Stromal cell of bone marrow (primary cell): Measurements from ENCODE around the gene RAC2.
"Not testable (repeated sequence)": the region's sequence is repeated elsewhere in the genome, so short reads cannot be mapped to it uniquely, and the experiment has no call there.

Source experiments
- DNase-seq: peaks from one replicate; pipeline ENCODE4 v3.0.0-alpha.2; 2012; ENCODE audit warnings: low read depth

The RAC2 gene

GRCh38 chr22:37206118-37206840, 37.8 kb downstream of the RAC2 start:
- no peak for DNase-seq

DNA sequence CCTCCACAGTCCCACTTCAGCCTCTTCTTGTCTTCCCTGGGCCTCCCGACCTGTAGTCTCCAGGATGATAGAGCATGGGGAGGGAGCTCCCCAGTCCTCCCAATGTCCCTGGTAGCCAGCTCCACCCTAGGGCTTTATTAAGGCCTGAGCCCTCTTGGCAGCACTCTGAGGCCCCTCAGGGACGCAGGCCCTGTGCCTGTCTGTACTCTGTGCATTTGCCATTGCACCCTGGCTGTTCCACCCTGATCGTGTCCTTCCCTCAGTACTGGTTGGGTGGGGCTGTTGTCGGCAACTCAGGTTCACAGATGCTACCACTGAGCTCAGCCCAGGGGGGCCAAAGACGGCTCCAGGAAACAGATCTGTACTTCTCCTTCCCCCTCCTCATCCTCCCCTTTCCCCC, 39.0 kb downstream of the RAC2 start:
- no peak for DNase-seq

- DNase-seq = no peak
Measured at GRCh38 chr22:37204045-37204655, 39.9 kb downstream of the RAC2 start.

- DNase-seq = no peak
Measured at GRCh38 chr22:37203354-37204044, 40.6 kb downstream of the RAC2 start.

- no peak for DNase-seq
Measured at GRCh38 chr22:37202716-37203115, 41.4 kb downstream of the RAC2 start.

- DNase-seq = no peak
Measured at GRCh38 chr22:37202001-37202555, 42.0 kb downstream of the RAC2 start.

- DNase-seq = not testable (repeated sequence)
Measured at GRCh38 chr22:37201443-37201820, 42.6 kb downstream of the RAC2 start.

DNA sequence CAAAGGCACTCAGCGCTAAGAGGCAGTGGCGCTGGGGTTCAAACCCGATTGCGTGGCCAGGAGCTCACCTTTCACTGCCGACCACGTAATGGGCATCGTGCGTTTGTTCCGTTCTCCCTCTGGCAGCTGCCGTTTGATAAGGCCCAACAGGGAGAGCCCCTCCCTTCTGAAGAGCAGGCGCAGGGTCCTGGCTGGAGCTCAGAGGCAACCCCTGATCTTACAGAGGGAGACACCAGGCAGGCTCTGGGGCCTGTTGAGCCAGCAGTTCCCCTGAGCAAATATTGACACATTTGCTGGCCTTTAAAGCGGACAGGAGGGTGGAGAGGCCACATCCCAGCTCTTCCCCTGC, 44.3 kb downstream of the RAC2 start:
- no peak for DNase-seq

GRCh38 chr22:37199103-37199759, 44.8 kb downstream of the RAC2 start:
- DNase-seq = peak; percentile 89

- DNase-seq = peak; percentile 50
Measured at GRCh38 chr22:37198258-37199102, 45.6 kb downstream of the RAC2 start.

- DNase-seq = peak; percentile 17
Measured at GRCh38 chr22:37197451-37198257, 46.4 kb downstream of the RAC2 start.

DNA sequence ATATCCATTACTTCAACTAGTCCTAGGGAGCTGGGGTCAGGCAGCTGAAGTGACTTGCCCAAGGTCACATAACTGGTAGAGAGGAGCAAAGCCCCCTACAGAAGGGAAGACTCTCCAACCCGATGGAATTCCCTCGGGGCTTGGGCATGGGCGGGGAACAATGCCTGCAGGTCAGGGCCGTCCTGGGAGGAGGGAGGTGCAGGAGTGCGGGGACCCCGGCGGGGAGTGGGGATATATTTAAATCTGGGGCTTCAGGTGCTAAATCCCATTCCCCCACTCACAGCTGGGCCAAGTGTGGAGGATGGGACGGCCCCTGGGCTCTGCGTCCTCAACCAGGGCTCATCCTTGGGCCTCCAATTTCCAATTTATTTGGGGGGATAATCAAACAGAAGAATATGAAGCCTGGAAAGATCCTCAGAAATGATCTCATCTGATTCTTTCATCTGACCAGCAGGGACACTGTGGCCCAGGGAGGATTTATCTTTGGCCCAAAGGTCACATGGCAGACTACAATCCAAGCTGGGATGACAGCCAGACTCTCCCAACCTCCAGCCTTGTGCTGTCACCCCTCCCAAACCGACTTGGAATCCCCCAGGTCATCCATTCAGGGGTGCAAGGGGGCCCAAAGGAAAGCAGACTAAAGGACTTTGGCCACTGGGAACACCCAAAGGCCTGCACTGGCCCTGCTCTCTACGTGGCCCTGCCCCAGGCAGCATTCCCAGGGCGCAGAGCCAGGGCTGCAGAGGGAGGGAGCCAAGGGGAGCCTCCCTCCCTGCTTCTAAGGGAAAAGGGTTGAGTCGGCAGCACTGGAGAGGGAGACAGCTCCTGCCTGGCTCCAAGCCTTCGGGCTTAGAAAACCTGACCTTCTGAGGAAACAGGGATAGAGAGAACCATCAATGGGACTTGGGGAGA, 47.3 kb downstream of the RAC2 start:
- peak; percentile 83 for DNase-seq

- no peak for DNase-seq
Measured at GRCh38 chr22:37195921-37196320, 48.1 kb downstream of the RAC2 start.

- DNase-seq = no peak
Measured at GRCh38 chr22:37194750-37195149, 49.3 kb downstream of the RAC2 start.

DNA sequence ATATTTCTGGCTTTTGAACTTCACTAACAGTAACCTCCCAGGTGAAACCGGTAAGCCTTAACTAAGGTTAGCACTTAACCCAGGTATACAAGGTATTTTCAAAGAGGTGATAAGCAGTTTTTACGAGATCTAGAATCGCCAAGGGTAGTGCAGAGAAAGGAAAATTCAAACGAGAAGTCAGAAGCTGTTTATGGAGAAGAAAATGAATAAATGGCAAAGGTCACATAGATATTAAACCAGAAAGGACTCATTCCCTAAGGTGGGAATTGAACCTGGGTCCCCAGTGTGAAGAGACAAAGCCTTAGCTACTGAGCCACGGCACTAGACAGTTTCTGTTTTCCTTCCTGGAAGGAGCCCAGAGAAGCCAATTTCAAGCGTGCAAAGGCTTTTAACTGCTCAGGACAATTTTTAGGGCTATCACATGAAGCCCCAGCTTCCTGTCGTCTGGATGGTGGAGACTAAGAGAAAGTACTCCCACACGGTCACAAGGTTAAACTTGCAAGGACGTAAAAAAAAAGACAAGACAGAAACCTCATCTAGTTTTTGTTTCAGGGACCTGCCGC, 50.4 kb downstream of the RAC2 start:
- DNase-seq = no peak

- DNase-seq = no peak
Measured at GRCh38 chr22:37192741-37193140, 51.3 kb downstream of the RAC2 start.

- DNase-seq = no peak
Measured at GRCh38 chr22:37192204-37192603, 51.9 kb downstream of the RAC2 start.

- DNase-seq = no peak
Measured at GRCh38 chr22:37190262-37190780, 53.7 kb downstream of the RAC2 start.

DNA sequence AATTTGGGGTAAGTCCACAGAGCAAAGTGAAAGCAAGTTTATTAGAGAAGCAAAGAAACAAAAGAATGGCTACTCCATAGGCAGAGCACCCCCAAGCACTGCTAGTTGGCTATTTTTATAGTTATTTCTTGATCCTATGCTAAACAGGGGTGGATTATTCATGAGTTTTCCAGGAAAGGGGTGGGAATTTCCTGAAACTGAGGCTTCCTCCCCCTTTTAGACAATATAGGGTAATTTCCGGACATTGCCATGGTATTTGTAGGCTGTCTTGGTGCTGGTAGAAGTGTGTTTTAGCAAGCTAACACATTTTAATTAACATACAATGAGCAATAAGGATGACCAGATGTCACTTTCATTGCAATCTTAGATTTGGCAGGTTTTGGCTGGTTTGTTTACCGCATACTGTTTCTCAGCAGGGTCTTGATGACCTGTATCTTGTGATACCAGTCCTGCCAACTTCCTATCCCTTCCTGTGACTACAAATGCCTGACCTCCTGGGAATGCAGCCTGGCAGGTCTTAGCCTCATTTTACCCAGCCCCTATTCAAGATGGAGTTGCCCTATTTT, 55.1 kb downstream of the RAC2 start:
- DNase-seq = no peak
